ENCODE data around the gene COG5.

The COG5 gene

GRCh38 chr7:107505362-107505761 is 58.4 kb downstream of the COG5 start:
- H3K27me3 ChIP-seq (replicated peaks; ENCODE audit: control insufficient read depth, insufficient read depth, low read length) = no peaks in the 10 kb centered on the region
- H3K4me3 ChIP-seq (replicated peaks; ENCODE audit: low read depth, low read length) = no peak overlapping the region
- no peaks in the 10 kb centered on the region; the same call in 1 of the 2 replicates for H3K36me3 ChIP-seq (ENCODE audit: control insufficient read depth, insufficient read depth, low read length)
- no peak for DNase-seq (ENCODE audit: extremely low read depth, insufficient read length)
- no peak for TF ChIP-seq CTCF (IDR thresholded peaks at IDR 0.05; ENCODE audit: insufficient read depth, low read length, poor library complexity, severe bottlenecking)

DNA sequence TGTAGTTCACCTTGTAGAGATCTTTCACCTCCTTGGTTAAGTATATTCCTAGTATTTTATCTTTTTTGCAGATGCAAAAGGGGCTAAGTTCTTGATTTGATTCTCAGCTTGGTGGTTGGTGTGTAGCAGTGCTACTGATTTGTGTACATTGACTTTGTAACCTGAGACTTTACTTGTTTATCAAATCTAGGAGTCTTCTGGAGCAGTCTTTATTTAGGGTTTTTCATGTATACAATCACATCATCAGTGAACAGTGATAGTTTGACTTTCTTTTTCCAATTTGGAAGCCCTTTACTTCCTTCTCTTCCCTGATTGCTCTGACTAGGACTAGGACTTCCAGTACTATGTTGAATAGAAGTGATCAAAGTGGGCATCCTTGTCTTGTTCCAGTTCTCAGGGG is 60.0 kb downstream of the COG5 start:
- no peaks in the 10 kb centered on the region for H3K27me3 ChIP-seq (replicated peaks; ENCODE audit: control insufficient read depth, insufficient read depth, low read length)
- TF ChIP-seq CTCF (IDR thresholded peaks at IDR 0.05; ENCODE audit: insufficient read depth, low read length, poor library complexity, severe bottlenecking) = no peak
- no peak for DNase-seq (ENCODE audit: extremely low read depth, insufficient read length)
- no peak overlapping the region for H3K4me3 ChIP-seq (replicated peaks; ENCODE audit: low read depth, low read length)
- H3K36me3 ChIP-seq (ENCODE audit: control insufficient read depth, insufficient read depth, low read length) = no peaks in the 10 kb centered on the region; the same call in 1 of the 2 replicates

- Histone ChIP-seq H3K27me3 (replicated peaks; ENCODE audit: control insufficient read depth, insufficient read depth, low read length) (no peaks in the 10 kb centered on the region), H3K36me3 (ENCODE audit: control insufficient read depth, insufficient read depth, low read length) (no peaks in the 10 kb centered on the region; the same call in 1 of the 2 replicates), H3K4me3 (replicated peaks; ENCODE audit: low read depth, low read length) (no peak overlapping the region)
- DNase-seq (ENCODE audit: extremely low read depth, insufficient read length) = no peak
- no peak for TF ChIP-seq CTCF (IDR thresholded peaks at IDR 0.05; ENCODE audit: insufficient read depth, low read length, poor library complexity, severe bottlenecking)
Observed at GRCh38 chr7:107502797-107503196, 60.9 kb downstream of the COG5 start.

DNA sequence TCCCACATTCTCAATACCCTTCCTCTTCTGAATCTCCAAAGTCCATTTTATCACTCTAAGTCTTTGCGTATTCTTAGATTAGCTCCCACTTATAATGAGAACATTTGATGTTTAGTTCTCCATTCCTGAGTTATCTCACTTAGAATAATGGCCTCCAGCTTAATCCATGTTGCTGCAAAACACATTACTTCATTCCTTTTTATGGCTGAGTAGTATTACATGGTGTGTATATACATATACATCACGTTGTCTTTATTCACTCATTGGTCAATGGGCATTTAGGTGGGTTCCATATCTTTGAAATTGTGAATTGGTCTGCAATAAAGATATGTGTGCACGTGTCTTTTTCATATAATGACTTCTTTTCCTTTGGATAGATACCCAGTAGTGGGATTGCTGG is 61.6 kb downstream of the COG5 start:
- no peaks in the 10 kb centered on the region; the same call in 1 of the 2 replicates for H3K36me3 ChIP-seq (ENCODE audit: control insufficient read depth, insufficient read depth, low read length)
- no peak for DNase-seq (ENCODE audit: extremely low read depth, insufficient read length)
- no peak overlapping the region for H3K4me3 ChIP-seq (replicated peaks; ENCODE audit: low read depth, low read length)
- no peak for TF ChIP-seq CTCF (IDR thresholded peaks at IDR 0.05; ENCODE audit: insufficient read depth, low read length, poor library complexity, severe bottlenecking)
- H3K27me3 ChIP-seq (replicated peaks; ENCODE audit: control insufficient read depth, insufficient read depth, low read length) = no peaks in the 10 kb centered on the region

DNA sequence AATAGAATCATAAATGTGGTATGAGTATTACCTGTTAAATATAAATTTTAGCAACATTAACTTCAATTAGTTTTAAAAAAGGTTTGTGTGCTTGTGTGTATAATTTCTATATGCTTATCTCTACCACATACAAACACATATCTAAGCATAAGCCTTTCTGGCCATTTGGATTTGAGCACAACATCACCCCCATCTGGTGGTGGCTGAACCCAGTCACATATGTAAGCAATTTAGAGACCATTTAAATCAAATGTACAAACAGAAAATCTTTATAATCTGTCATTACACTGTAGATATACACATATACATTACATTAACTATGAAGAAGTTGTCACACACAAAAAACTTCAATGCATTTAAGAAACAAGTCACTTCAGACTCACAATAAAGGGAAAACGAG is 62.1 kb downstream of the COG5 start:
- Histone ChIP-seq H3K36me3 (ENCODE audit: control insufficient read depth, insufficient read depth, low read length) (no peaks in the 10 kb centered on the region; the same call in 1 of the 2 replicates), H3K4me3 (replicated peaks; ENCODE audit: low read depth, low read length) (no peak overlapping the region), H3K27me3 (replicated peaks; ENCODE audit: control insufficient read depth, insufficient read depth, low read length) (no peaks in the 10 kb centered on the region)
- DNase-seq (ENCODE audit: extremely low read depth, insufficient read length) = no peak
- peak; percentile 50 for TF ChIP-seq CTCF (IDR thresholded peaks at IDR 0.05; ENCODE audit: insufficient read depth, low read length, poor library complexity, severe bottlenecking)

GRCh38 chr7:107499731-107500130 is 64.0 kb downstream of the COG5 start:
- no peak for DNase-seq (ENCODE audit: extremely low read depth, insufficient read length)
- TF ChIP-seq CTCF (IDR thresholded peaks at IDR 0.05; ENCODE audit: insufficient read depth, low read length, poor library complexity, severe bottlenecking) = no peak
- H3K36me3 ChIP-seq (ENCODE audit: control insufficient read depth, insufficient read depth, low read length) = no peaks in the 10 kb centered on the region
- no peaks in the 10 kb centered on the region for H3K27me3 ChIP-seq (replicated peaks; ENCODE audit: control insufficient read depth, insufficient read depth, low read length)
- H3K4me3 ChIP-seq (replicated peaks; ENCODE audit: low read depth, low read length) = no peak overlapping the region
